IMR-90 (cell line): ENCODE results near the gene SFT2D2. TPM values are rescaled to one million over a fixed set of nuclear protein-coding genes. Genes with fewer than 3 reads are reported as not detected.

ENCODE experiments used
- ATAC-seq: fragments of 200-7000 bp; cut with Tn5 transposase; 2 replicates; pipeline ENCODE4 v1.9.1; 2020; ENCODE audit warnings: low read depth, mild to moderate bottlenecking, moderate library complexity
- BruUV-seq: library from RNA; stranded (reverse); fragments of 400-500 nt; replicated peaks from 2 replicates; lab custom pipeline; 2021; lab: Mats Ljungman, UMichigan
- CTCF ChIA-PET: fragments of 300-600 bp; formaldehyde crosslinking; extraction: SDS; loops from one replicate; lab custom pipeline; 2021; ENCODE audit warnings: antibody characterized with exemption; lab: Yijun Ruan, JAX
- POLR2A ChIA-PET: fragments of 300-600 bp; sonication (Branson Sonifier 250); formaldehyde crosslinking; loops from one replicate; lab custom pipeline; 2022; ENCODE audit warnings: antibody characterized with exemption; ENCODE audit not compliant: unreplicated experiment; lab: Charles Lee
- DNase-seq: peaks from one replicate; pipeline ENCODE4 v3.0.0; 2013
- H2AFZ ChIP-seq: replicated peaks from 2 replicates; pipeline ENCODE3; 2013; ENCODE audit warnings: low read length, mild to moderate bottlenecking; ENCODE audit not compliant: poor library complexity
- H2AK5ac ChIP-seq: 2 replicates; pipeline ENCODE4 v1.6.1; 2013; ENCODE audit warnings: low read depth, low read length, inconsistent platforms
- H2AK9ac ChIP-seq: replicated peaks from 2 replicates; pipeline ENCODE3; 2013; ENCODE audit warnings: mild to moderate bottlenecking, low read depth, low read length, moderate library complexity; ENCODE audit not compliant: poor library complexity
- H2BK120ac ChIP-seq: 2 replicates; pipeline ENCODE4 v1.6.1; 2013; ENCODE audit warnings: low read depth, low read length, inconsistent platforms
- H2BK15ac ChIP-seq: 3 replicates; pipeline ENCODE4 v1.6.1; 2013; ENCODE audit warnings: low read depth, low read length, inconsistent platforms
- H2BK20ac ChIP-seq: 2 replicates; pipeline ENCODE4 v1.6.1; 2013; ENCODE audit warnings: low read depth, mild to moderate bottlenecking, inconsistent platforms, low read length, moderate library complexity
- H2BK5ac ChIP-seq: 2 replicates; pipeline ENCODE4 v1.6.1; 2013; ENCODE audit warnings: mild to moderate bottlenecking, low read depth, low read length, inconsistent platforms; ENCODE audit not compliant: poor library complexity, severe bottlenecking
- H3K14ac ChIP-seq: replicated peaks from 2 replicates; pipeline ENCODE4 v1.6.1; 2013; ENCODE audit warnings: low read depth, low read length, inconsistent platforms
- H3K18ac ChIP-seq: 2 replicates; pipeline ENCODE4 v1.6.1; 2013; ENCODE audit warnings: low read depth, low read length, control low read depth
- H3K23ac ChIP-seq: 2 replicates; pipeline ENCODE4 v1.6.1; 2013; ENCODE audit warnings: low read depth, low read length, inconsistent platforms
- H3K27ac ChIP-seq: 2 replicates; pipeline ENCODE4 v1.5.1; 2013; ENCODE audit warnings: mild to moderate bottlenecking, control low read depth, low read length; ENCODE audit not compliant: insufficient read depth
- H3K27me3 ChIP-seq: 2 replicates; pipeline ENCODE4 v1.6.1; 2013; ENCODE audit warnings: low read length; ENCODE audit not compliant: control insufficient read depth, insufficient read depth
- H3K36me3 ChIP-seq: 2 replicates; pipeline ENCODE4 v1.6.1; 2013; ENCODE audit warnings: low read length, mixed read lengths; ENCODE audit not compliant: control insufficient read depth, insufficient read depth
- H3K4ac ChIP-seq: 2 replicates; pipeline ENCODE4 v1.6.1; 2013; ENCODE audit warnings: low read depth, low read length, inconsistent platforms
- H3K4me1 ChIP-seq: 2 replicates; pipeline ENCODE4 v1.6.1; 2013; ENCODE audit warnings: low read length, mixed read lengths; ENCODE audit not compliant: control insufficient read depth, insufficient read depth
- H3K4me2 ChIP-seq: 2 replicates; pipeline ENCODE4 v1.6.1; 2013; ENCODE audit warnings: low read depth, mild to moderate bottlenecking, control low read depth, low read length, moderate library complexity
- H3K4me3 ChIP-seq: 2 replicates; pipeline ENCODE4 v1.5.1; 2013; ENCODE audit warnings: low read depth, mild to moderate bottlenecking, control low read depth, low read length, moderate library complexity; ENCODE audit not compliant: insufficient read depth
- H3K56ac ChIP-seq: 2 replicates; pipeline ENCODE4 v1.6.1; 2013; ENCODE audit warnings: low read length, inconsistent platforms; ENCODE audit not compliant: insufficient read depth; ENCODE audit errors: extremely low read depth
- H3K79me1 ChIP-seq, 2 experiments: 2 replicates each; pipeline ENCODE4 v1.6.1; 2013; ENCODE audit warnings: low read length in 2 of 2, inconsistent platforms in 1 of 2, low read depth in 1 of 2
- H3K9ac ChIP-seq: 2 replicates; pipeline ENCODE4 v1.6.1; 2013; ENCODE audit warnings: low read depth, low read length, control low read depth
- H3K9me1 ChIP-seq: 2 replicates; pipeline ENCODE4 v1.6.1; 2013; ENCODE audit warnings: low read length, inconsistent platforms; ENCODE audit not compliant: insufficient read depth
- H3K9me3 ChIP-seq: 2 replicates; pipeline ENCODE4 v1.6.1; 2013; ENCODE audit warnings: low read length; ENCODE audit not compliant: control insufficient read depth, insufficient read depth
- H4K20me1 ChIP-seq: 2 replicates; pipeline ENCODE4 v1.6.1; 2013; ENCODE audit warnings: low read length, inconsistent platforms; ENCODE audit not compliant: insufficient read depth
- H4K5ac ChIP-seq: 2 replicates; pipeline ENCODE4 v1.6.1; 2013; ENCODE audit warnings: mild to moderate bottlenecking, low read depth, low read length, control low read depth
- H4K8ac ChIP-seq, 2 experiments: 2 replicates each; pipeline ENCODE4 v1.6.1; 2013; ENCODE audit warnings: low read depth in 2 of 2, low read length in 2 of 2, control low read depth in 1 of 2, inconsistent platforms in 1 of 2
- H4K91ac ChIP-seq: 2 replicates; pipeline ENCODE4 v1.6.1; 2013; ENCODE audit warnings: low read depth, low read length, inconsistent platforms; ENCODE audit not compliant: insufficient read depth
- BHLHE40 ChIP-seq: fragments of 150-350 bp; IDR thresholded peaks from 2 replicates; pipeline ENCODE4 v1.6.1; 2016; ENCODE audit warnings: mild to moderate bottlenecking, low read depth, low read length
- CEBPB ChIP-seq: IDR thresholded peaks from 2 replicates; pipeline ENCODE4 v1.6.1; 2012; ENCODE audit warnings: low read depth, low read length, improper control_type of control experiment
- CHD1 ChIP-seq: IDR thresholded peaks from 2 replicates; pipeline ENCODE4 v1.6.1; 2012; ENCODE audit warnings: low read depth, low read length, improper control_type of control experiment
- CTCF ChIP-seq: conservative IDR thresholded peaks from 2 replicates; pipeline ENCODE4 v1.5.1; 2012; ENCODE audit warnings: mild to moderate bottlenecking, low read depth, low read length, improper control_type of control experiment
- ELK1 ChIP-seq: fragments of 150-350 bp; IDR thresholded peaks from 2 replicates; pipeline ENCODE4 v1.6.1; 2016; ENCODE audit warnings: low read depth, mild to moderate bottlenecking, low read length, moderate library complexity, borderline replicate concordance
- FOS ChIP-seq: fragments of 150-350 bp; IDR thresholded peaks from 2 replicates; pipeline ENCODE4 v1.6.1; 2016; ENCODE audit warnings: low read depth, low read length
- MAFK ChIP-seq: IDR thresholded peaks from 2 replicates; pipeline ENCODE4 v1.6.1; 2012; ENCODE audit warnings: low read depth, low read length, improper control_type of control experiment
- MAZ ChIP-seq: IDR thresholded peaks from 2 replicates; pipeline ENCODE4 v1.6.1; 2012; ENCODE audit warnings: low read depth, mild to moderate bottlenecking, low read length, improper control_type of control experiment, moderate library complexity, borderline replicate concordance
- MXI1 ChIP-seq: IDR thresholded peaks from 2 replicates; pipeline ENCODE4 v1.6.1; 2012; ENCODE audit warnings: low read depth, mild to moderate bottlenecking, low read length, moderate library complexity, borderline replicate concordance
- NFE2L2 ChIP-seq: fragments of 150-350 bp; IDR thresholded peaks from 2 replicates; pipeline ENCODE4 v1.6.1; 2016; ENCODE audit warnings: low read depth, mild to moderate bottlenecking, low read length
- POLR2A ChIP-seq: IDR thresholded peaks from 2 replicates; pipeline ENCODE4 v1.6.1; 2012; ENCODE audit warnings: mild to moderate bottlenecking, low read depth, low read length
- RAD21 ChIP-seq: IDR thresholded peaks from 2 replicates; pipeline ENCODE4 v1.6.1; 2012; ENCODE audit warnings: low read length, improper control_type of control experiment
- RCOR1 ChIP-seq: IDR thresholded peaks from 2 replicates; pipeline ENCODE4 v1.6.1; 2012; ENCODE audit warnings: mild to moderate bottlenecking, low read length, improper control_type of control experiment; ENCODE audit not compliant: insufficient replicate concordance
- RFX5 ChIP-seq: IDR thresholded peaks from 2 replicates; pipeline ENCODE4 v1.8.0; 2012; ENCODE audit warnings: low read depth, mild to moderate bottlenecking, low read length, moderate library complexity
- SMC3 ChIP-seq: fragments of 150-350 bp; IDR thresholded peaks from 2 replicates; pipeline ENCODE4 v1.6.1; 2016; ENCODE audit warnings: low read depth, mild to moderate bottlenecking, antibody characterized with exemption, low read length, moderate library complexity
- USF2 ChIP-seq: fragments of 150-350 bp; IDR thresholded peaks from 2 replicates; pipeline ENCODE4 v1.6.1; 2017; ENCODE audit warnings: mild to moderate bottlenecking, antibody characterized with exemption, low read length, low read depth
- dilution Hi-C: fragments of 300-500 bp; cut with HindIII; formaldehyde crosslinking; loops from one replicate; pipeline ENCODE4 v1.14.3; 2018; ENCODE audit warnings: low sequenced_read_pairs; ENCODE audit not compliant: unreplicated experiment
- in situ Hi-C: fragments of 300-500 bp; cut with MboI; formaldehyde crosslinking; loops from 3 replicates; pipeline ENCODE4 v1.14.3; 2019; ENCODE audit warnings: low sequenced_read_pairs, inconsistent platforms, mixed read lengths
- intact Hi-C: fragments of 100-400 bp; cut with micrococcal nuclease; formaldehyde crosslinking; loops from 2 replicates; pipeline ENCODE4 v1.10.0; 2022
- polyA plus RNA-seq, 3 experiments: library from polyadenylated mRNA; depleted of rRNA; stranded (reverse); fragments of >200 nt; gene quantifications; 2 replicates each; pipeline ENCODE4 v1.2.3, GENCODE V29; 2012; ENCODE audit warnings: low replicate concordance in 1 of 3
- total RNA-seq: library from RNA; depleted of rRNA; stranded (reverse); fragments of >200 nt; gene quantifications from 2 replicates; pipeline ENCODE4 v1.2.3, GENCODE V29; 2012

The SFT2D2 gene
- total and polyA plus RNA-seq, 2 of the 4 experiments (the other 2 are of a cell fraction), result 11.1 to 37.6 TPM

DNA sequence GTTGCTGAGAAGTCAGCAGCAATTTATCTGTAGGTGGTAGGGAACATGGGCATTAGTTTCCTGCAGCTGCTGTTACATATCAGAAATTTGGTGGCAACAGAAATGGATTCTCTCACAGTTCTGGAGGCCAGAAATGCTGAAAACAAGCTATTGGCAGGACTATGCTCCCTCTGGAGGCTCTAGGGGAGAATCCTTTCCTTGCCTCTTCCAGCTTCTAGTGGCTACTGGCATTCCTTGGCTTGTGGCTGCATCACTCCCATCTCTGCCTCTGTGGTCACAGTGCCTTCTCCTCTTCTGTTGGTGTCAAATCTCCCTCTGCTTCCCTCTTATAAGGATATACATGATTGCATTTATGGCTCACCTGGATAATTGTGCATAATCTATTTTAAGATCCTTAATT, 2.5 kb upstream of the SFT2D2 start:
- Histone ChIP-seq H3K9ac (no peak overlapping the region), H4K91ac (no peak overlapping the region), H2BK120ac (no peak overlapping the region), H3K9me3 (peaks cover 3% of the 10 kb centered on the region), H3K4me3 (no peak overlapping the region), H3K27ac (no peak overlapping the region), H3K14ac (no peak overlapping the region), H2AK5ac (no peak overlapping the region), H3K18ac (no peak overlapping the region), H3K9me1 (peaks cover 6% of the 10 kb centered on the region; the same call in 1 of the 2 replicates), H3K79me1 (peaks cover 6 to 24% of the 10 kb centered on the region in 2 experiments; a peak in 3 of 4 replicates), H3K36me3 (no peaks in the 10 kb centered on the region), H4K8ac (no peak overlapping the region), H3K27me3 (no peaks in the 10 kb centered on the region; the same call in 1 of the 2 replicates), H2BK20ac (no peak overlapping the region), H3K4ac (no peak overlapping the region), H2BK5ac (no peak overlapping the region), H3K4me1 (peaks cover 3% of the 10 kb centered on the region), H3K56ac (no peak overlapping the region), H2AFZ (no peak overlapping the region), H2BK15ac (no peak overlapping the region), H3K4me2 (no peak overlapping the region), H4K5ac (no peak overlapping the region), H4K20me1 (no peaks in the 10 kb centered on the region), H3K23ac (no peak overlapping the region), H2AK9ac (no peak overlapping the region)
- dilution Hi-C loops (no loop called here), intact Hi-C loops (no loop called here), in situ Hi-C loops (no loop called here)
- ChIA-PET POLR2A (no interaction called here), CTCF (no interaction called here)
- no peak for TF ChIP-seq MXI1
- no peak for TF ChIP-seq USF2
- no peak for TF ChIP-seq CHD1
- no peak for TF ChIP-seq CEBPB
- no peak for TF ChIP-seq RCOR1
- no peak for TF ChIP-seq RAD21
- TF ChIP-seq MAZ, result no peak
- no peak for TF ChIP-seq POLR2A
- TF ChIP-seq ELK1, result no peak
- TF ChIP-seq SMC3, result no peak
- TF ChIP-seq MAFK, result no peak
- TF ChIP-seq NFE2L2, result no peak
- no peak for TF ChIP-seq FOS
- no peak for TF ChIP-seq RFX5
- TF ChIP-seq BHLHE40, result no peak
- no peak for TF ChIP-seq CTCF
- DNase-seq (no peak), ATAC-seq (no peak)
- no TSS peak for BruUV-seq
